IPS-18a (cell line): ENCODE measurements around the gene AMD1.

Experiments
- H3K27ac ChIP-seq: one replicate; pipeline ENCODE4 v1.5.1; 2013; ENCODE audit warnings: low read length
- H3K27me3 ChIP-seq: one replicate; pipeline ENCODE4 v1.6.1; 2013; ENCODE audit warnings: mild to moderate bottlenecking, low read length; ENCODE audit not compliant: control insufficient read depth, insufficient read depth
- H3K36me3 ChIP-seq: one replicate; pipeline ENCODE4 v1.6.1; 2013; ENCODE audit warnings: low read depth, low read length; ENCODE audit not compliant: control insufficient read depth
- H3K4me1 ChIP-seq: one replicate; pipeline ENCODE4 v1.6.1; 2013; ENCODE audit warnings: low read depth, low read length; ENCODE audit not compliant: control insufficient read depth
- H3K4me3 ChIP-seq: one replicate; pipeline ENCODE4 v1.5.1; 2013; ENCODE audit warnings: low read length
- H3K9ac ChIP-seq: one replicate; pipeline ENCODE4 v1.6.1; 2013; ENCODE audit warnings: mild to moderate bottlenecking, low read length, moderate library complexity
- H3K9me3 ChIP-seq: one replicate; pipeline ENCODE4 v1.6.1; 2013; ENCODE audit warnings: low read depth, low read length; ENCODE audit not compliant: control insufficient read depth

AMD1 gene

GRCh38 chr6:110858016-110858415 lies 16.6 kb upstream of the AMD1 start:
- H3K4me1 ChIP-seq, result no peaks in the 10 kb centered on the region
- H3K9ac ChIP-seq, result no peak overlapping the region
- H3K4me3 ChIP-seq, result no peak overlapping the region
- no peak overlapping the region for H3K27ac ChIP-seq
- H3K9me3 ChIP-seq, result no peaks in the 10 kb centered on the region
- H3K27me3 ChIP-seq, result no peaks in the 10 kb centered on the region
- no peaks in the 10 kb centered on the region for H3K36me3 ChIP-seq

GRCh38 chr6:110858562-110859214 lies 15.9 kb upstream of the AMD1 start:
- H3K4me3 ChIP-seq, result no peak overlapping the region
- no peaks in the 10 kb centered on the region for H3K4me1 ChIP-seq
- no peaks in the 10 kb centered on the region for H3K27me3 ChIP-seq
- no peaks in the 10 kb centered on the region for H3K9me3 ChIP-seq
- H3K36me3 ChIP-seq, result no peaks in the 10 kb centered on the region
- H3K9ac ChIP-seq, result no peak overlapping the region
- H3K27ac ChIP-seq, result no peak overlapping the region

GRCh38 chr6:110859335-110859792 lies 15.2 kb upstream of the AMD1 start:
- Histone ChIP-seq H3K36me3 (no peaks in the 10 kb centered on the region), H3K4me3 (no peak overlapping the region), H3K4me1 (no peaks in the 10 kb centered on the region), H3K27me3 (no peaks in the 10 kb centered on the region), H3K9ac (no peak overlapping the region), H3K9me3 (no peaks in the 10 kb centered on the region), H3K27ac (no peak overlapping the region)

- Histone ChIP-seq H3K9me3 (no peaks in the 10 kb centered on the region), H3K27me3 (no peaks in the 10 kb centered on the region), H3K36me3 (no peaks in the 10 kb centered on the region), H3K9ac (no peak overlapping the region), H3K27ac (no peak overlapping the region), H3K4me3 (no peak overlapping the region), H3K4me1 (peaks cover 14% of the 10 kb centered on the region)
Measured at GRCh38 chr6:110864824-110865223, 9.8 kb upstream of the AMD1 start.

- H3K27ac ChIP-seq, result peak overlapping the region; percentile 73
- H3K9me3 ChIP-seq, result no peaks in the 10 kb centered on the region
- H3K36me3 ChIP-seq, result no peaks in the 10 kb centered on the region
- peaks cover 21% of the 10 kb centered on the region for H3K4me1 ChIP-seq
- H3K4me3 ChIP-seq, result peak overlapping the region; percentile 76
- peak overlapping the region; percentile 95 for H3K9ac ChIP-seq
- no peaks in the 10 kb centered on the region for H3K27me3 ChIP-seq
Measured at GRCh38 chr6:110874880-110875547, 429 bp downstream of the AMD1 start.

- peaks cover 26% of the 10 kb centered on the region for H3K4me1 ChIP-seq
- H3K9ac ChIP-seq, result peak overlapping the region; percentile 95
- H3K36me3 ChIP-seq, result no peaks in the 10 kb centered on the region
- no peaks in the 10 kb centered on the region for H3K9me3 ChIP-seq
- no peaks in the 10 kb centered on the region for H3K27me3 ChIP-seq
- H3K4me3 ChIP-seq, result peak overlapping the region; percentile 76
- H3K27ac ChIP-seq, result peak overlapping the region; percentile 73
Measured at GRCh38 chr6:110875548-110876169, 1.1 kb downstream of the AMD1 start.

- peak overlapping the region; percentile 95 for H3K9ac ChIP-seq
- H3K27me3 ChIP-seq, result no peaks in the 10 kb centered on the region
- H3K9me3 ChIP-seq, result no peaks in the 10 kb centered on the region
- peaks cover 28% of the 10 kb centered on the region for H3K4me1 ChIP-seq
- peak overlapping the region; percentile 76 for H3K4me3 ChIP-seq
- H3K27ac ChIP-seq, result peak overlapping the region; percentile 61
- no peaks in the 10 kb centered on the region for H3K36me3 ChIP-seq
Measured at GRCh38 chr6:110876170-110876773, 1.7 kb downstream of the AMD1 start.

- Histone ChIP-seq H3K4me1 (peaks cover 28% of the 10 kb centered on the region), H3K27me3 (no peaks in the 10 kb centered on the region), H3K9me3 (no peaks in the 10 kb centered on the region), H3K27ac (no peak overlapping the region), H3K36me3 (no peaks in the 10 kb centered on the region), H3K4me3 (peak overlapping the region; percentile 76), H3K9ac (peak overlapping the region; percentile 95)
Measured at GRCh38 chr6:110876806-110877564, 2.4 kb downstream of the AMD1 start.

- H3K9me3 ChIP-seq, result no peaks in the 10 kb centered on the region
- H3K4me1 ChIP-seq, result peaks cover 28% of the 10 kb centered on the region
- no peaks in the 10 kb centered on the region for H3K27me3 ChIP-seq
- peak overlapping the region; percentile 95 for H3K9ac ChIP-seq
- no peaks in the 10 kb centered on the region for H3K36me3 ChIP-seq
- H3K27ac ChIP-seq, result no peak overlapping the region
- H3K4me3 ChIP-seq, result peak overlapping the region; percentile 76
Measured at GRCh38 chr6:110877569-110877968, 3.0 kb downstream of the AMD1 start.

- H3K27me3 ChIP-seq, result no peaks in the 10 kb centered on the region
- no peaks in the 10 kb centered on the region for H3K36me3 ChIP-seq
- no peak overlapping the region for H3K27ac ChIP-seq
- H3K9me3 ChIP-seq, result no peaks in the 10 kb centered on the region
- H3K4me3 ChIP-seq, result peak overlapping the region; percentile 76
- H3K4me1 ChIP-seq, result peaks cover 26% of the 10 kb centered on the region
- peak overlapping the region; percentile 1 for H3K9ac ChIP-seq
Measured at GRCh38 chr6:110878751-110879522, 4.4 kb downstream of the AMD1 start.
